HG03378 (cell line): Measurements from ENCODE around the gene CLEC10A.
"Not testable (repeated sequence)": the region's sequence is repeated elsewhere in the genome, so short reads cannot be mapped to it uniquely, and the experiment has no call there.

Experiments
- ATAC-seq: cut with Tn5 transposase; IDR thresholded peaks from one replicate; pipeline ENCODE4 v1.9.1; 2021; ENCODE audit warnings: mild to moderate bottlenecking, moderate library complexity; ENCODE audit not compliant: unreplicated experiment

CLEC10A gene

DNA sequence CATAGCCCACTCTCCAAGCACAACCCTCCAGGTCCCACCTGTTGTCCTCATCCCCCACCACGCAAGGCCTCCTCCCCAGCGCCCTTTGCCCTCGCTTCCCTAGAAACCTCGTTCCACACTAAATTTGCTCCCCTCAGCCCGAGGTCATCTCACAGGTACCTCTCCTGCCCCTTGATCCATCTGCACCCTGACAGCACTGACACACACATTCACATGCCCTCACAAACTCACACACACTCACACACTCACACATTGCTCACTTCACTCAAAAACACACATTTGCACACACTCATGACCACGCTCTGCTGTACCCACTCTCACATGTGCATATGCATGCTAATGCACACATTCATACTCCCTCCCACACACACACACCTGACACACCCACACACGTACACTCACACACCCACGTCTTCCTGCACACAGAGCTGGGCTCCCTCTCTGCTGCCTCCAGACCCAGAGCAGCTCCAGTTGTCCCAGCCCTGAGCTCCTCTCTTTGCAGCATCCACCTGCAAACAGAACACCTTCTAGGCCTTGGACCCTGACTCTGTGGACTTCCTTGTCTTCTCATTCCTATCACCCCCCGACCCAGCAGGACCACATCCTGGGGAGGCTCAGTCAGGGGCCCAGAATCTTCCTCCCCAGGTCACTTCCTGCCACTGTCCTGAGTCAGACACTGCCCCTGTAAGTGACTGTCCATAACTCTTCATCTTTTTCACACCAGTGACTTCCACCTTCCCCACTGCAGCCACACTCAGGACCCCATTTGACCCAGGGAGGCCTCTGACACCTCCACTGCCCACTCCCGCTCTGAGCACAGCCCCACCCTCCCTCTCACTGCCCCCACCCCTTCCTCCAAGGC, 29.6 kb upstream of the CLEC10A start:
- ATAC-seq, result no peak

DNA sequence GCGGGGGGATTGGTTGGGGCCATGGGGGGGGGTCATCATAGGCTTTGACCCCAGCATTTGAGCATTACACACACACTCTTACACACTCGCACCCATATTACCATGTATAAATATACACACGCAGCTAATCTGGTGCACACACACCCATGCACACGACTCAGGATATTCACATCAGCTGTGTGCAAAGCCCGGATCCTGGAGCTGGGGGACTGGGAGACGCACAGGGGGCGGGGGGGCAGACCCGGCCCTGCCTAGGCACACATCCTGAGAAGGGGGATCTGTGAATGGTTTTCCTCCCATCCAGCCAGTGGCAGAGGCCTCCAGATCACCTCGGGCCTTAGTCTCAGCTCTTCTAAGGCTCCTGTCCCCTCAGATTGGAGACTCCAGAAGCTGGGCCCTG, 28.9 kb upstream of the CLEC10A start:
- ATAC-seq, result no peak

DNA sequence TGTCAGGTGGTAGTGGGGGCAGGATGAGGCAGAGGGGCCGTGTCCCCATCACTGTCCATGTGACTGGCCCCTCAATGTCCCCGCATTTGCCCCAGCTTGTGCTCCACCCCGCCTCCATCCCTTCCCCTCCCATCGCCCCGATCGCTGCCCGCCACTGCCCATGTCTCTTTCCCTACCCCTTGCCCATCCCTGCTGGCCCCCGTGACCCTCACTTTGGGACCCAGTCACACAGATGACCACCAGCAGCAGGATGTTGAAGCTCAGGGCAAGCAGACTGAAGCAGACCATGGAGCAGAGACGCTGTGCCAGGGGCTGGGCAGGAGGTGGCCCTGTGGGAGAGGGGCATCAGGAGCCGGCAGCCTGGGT, 28.5 kb upstream of the CLEC10A start:
- ATAC-seq, result no peak

DNA sequence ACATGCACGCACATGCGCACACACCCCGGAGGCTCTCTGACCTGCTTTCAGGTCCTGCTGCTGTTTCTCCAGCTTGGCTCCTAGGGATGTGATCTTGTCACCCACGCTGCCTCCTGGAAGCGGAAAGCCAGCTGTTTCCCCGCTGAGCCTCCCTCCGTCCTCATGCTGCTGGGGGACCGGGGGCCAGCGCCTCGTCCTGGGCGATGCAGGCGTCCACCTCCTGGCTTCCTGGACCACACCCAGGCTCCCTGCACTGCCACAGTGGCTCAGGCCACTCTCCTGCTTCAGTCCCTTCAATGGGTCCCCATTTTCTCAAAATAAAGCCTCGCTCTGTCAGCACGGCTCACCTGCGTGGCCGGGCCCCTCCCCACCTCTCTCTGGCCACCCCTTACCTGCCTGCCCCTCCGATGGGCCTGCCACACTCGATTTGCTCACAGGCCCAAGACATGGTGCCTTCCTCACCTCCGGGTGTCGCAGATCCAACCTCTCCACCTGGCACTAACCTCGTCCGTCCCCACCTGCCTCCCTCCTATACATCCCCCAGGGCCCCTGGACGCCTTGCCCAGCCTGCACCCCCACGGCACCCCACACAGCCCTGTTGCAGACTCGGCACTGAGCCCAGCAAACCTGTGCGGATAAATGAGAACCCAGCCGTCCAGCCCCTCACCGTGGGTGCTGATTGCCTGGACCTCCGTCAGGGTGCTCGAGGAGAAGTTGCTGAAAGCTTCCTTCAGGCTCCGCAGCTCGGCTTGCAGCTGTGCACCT, 27.9 kb upstream of the CLEC10A start:
- ATAC-seq, result no peak

DNA sequence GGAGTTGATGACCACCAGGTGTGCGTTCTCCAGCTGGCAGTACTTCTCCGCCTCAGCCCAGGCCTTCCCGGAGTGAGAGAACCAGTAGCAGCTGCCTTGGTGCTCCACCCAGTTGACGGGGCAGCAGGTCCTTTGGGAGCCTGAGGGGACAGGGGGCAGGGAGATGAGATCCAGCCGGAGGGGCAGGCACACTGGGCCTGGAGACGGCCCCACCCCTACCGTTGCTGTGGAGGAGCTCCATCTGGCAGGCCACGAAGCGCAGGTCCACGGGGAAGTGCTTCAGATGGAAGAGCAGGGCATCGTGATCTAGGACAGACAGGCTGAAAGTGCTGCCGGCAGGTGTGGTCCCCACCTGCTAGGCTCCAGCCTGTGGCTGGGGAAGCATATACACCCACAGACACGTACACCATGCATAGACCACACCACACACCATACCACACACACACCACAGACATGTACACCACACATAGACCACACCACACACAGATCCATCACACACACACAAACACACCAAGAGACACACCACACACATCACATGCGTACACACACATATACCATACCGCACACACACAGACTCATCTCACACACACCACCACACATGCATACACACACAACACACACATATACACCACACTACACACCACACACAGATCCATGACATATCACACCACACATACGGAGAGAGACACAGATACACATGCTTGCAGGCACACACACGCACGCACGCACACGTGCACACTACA, 27.1 kb upstream of the CLEC10A start:
- no peak for ATAC-seq

DNA sequence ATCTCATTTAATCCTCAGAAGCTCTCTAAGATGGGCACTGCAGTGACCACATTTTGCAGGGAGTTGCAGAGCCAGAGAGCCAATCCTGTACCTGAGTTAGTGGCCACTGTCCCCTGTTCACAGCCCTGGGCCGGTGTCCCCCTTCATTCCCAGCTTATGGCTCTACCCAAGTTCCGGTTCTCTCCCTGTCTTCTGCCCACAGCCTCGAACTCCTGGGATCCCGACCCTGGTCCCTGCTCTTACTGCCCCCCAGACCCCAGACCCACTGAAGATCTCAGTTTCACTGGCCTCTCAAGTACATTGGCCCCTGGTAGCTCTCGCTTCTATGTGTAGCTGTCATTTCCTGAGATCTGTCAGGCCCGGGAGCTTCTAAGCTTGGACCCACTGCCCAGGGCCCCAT, 22.4 kb upstream of the CLEC10A start:
- no peak for ATAC-seq

DNA sequence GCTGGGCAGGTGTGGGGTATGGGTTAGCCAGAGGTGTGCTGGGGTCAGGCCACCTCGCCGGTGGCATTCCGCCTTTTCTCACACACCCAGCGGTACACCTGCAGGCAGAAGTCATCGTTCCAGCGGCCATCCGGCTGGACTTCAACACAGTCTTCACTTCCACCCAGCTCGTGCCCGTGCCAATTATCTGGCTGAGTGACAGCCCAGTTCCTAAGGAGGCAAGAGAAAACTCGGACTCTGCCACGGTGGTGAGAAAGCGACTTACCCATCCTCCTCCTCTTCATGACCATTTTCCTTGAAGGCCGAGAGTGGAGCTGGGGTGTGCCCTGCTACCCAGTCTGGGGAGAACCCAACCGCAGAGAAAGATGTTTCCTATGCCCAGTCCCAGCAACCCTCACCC, 21.5 kb upstream of the CLEC10A start:
- no peak for ATAC-seq

DNA sequence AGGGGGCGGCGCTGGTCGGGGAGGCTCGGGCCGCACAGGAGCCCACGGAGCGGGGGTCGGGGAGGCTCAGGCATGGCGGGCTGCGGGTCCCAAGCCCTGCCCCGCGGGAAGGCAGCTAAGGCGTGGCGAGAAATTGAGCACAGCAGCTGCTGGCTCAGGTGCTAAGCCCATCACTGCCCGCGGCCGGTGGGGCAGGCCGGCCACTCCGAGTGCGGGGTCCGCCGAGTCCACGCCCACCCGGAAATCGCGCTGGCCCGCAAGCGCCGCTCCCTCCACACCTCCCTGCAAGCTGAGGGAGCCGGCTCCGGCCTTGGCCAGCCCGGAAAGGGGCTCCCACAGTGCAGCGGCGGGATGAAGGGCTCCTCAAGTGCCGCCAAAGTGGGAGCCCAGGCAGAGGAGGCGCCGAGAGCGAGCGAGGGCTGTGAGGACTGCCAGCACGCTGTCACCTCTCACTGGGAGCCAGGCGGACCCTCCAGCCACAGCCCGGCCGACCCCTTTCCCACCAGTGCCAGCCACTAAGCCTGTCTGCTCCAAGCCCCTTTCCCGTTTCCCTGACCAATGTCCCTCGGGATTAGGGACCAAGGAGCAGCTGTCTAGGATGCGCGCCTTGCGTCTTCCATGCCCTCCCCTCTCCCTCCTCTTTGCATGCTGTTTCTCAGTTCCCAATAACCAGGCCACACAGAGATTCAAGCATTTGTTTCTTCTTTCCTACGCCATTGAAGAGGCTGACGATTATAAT, 20.8 kb upstream of the CLEC10A start:
- ATAC-seq, result not testable (repeated sequence)

DNA sequence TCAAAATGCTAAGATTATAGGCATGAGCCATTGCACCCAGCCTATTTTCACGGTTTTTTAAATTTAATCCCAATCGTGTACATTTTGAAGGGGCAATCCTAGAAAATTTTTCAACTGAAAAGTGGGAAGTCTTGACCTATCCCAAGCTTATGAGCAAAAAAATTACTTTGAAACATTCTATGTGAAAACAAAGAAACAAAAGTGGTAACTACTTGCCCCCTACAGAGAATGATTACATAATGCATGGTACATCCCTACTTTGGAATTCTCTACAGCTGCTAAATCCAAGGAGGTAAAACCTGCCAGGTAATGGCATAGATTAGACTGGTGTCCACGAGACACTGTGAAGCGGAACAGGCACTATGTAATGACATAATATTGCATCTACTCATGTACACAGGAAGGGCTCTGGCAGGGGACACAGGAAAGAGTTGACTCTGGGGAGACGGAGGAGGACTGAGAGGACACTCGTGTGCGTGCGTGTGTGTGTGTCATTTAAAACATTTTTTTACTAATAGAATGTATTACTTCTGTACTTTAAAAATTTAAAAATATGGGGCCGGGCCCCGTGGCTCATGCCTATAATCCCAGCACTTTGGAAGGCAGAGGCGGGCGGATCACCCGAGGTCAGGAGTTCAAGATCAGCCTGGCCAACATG, 18.9 kb upstream of the CLEC10A start:
- ATAC-seq, result no peak

DNA sequence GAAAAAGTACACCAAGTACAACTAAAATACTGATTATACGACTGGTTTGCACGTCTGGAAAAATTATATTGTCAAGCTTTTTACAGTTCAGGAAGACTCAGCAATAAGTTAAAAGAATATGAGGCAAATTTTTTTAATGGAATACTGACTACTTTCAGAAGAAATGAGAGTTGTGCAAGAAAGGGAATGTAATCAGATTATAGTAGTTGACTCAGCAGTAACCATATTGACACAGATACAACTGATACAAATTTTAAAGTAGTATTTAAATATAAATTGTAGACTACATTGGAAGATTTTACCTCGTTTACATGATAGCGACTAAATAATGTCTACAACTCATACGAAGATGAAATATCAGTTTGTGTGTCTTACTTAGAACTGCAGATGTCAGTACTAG, 17.9 kb upstream of the CLEC10A start:
- ATAC-seq, result no peak

DNA sequence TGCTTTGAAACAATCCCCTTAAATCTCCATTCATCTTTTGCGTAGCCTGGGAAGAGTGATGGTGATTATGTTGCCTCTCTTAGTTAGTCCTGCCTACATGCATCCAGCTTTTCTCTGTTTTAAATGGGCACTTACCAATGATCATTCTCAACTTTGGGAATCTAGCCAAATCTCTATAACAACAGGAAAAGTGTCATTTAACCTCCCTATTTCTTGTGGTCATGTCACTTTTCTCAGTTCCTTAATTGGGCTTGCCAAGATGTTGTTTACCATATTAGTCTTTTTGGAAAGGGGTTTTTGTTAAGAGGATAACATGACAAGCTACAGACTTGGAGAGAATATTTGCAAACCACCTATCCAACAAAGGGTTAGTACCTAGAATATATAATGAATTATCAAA, 15.6 kb upstream of the CLEC10A start:
- ATAC-seq, result no peak

DNA sequence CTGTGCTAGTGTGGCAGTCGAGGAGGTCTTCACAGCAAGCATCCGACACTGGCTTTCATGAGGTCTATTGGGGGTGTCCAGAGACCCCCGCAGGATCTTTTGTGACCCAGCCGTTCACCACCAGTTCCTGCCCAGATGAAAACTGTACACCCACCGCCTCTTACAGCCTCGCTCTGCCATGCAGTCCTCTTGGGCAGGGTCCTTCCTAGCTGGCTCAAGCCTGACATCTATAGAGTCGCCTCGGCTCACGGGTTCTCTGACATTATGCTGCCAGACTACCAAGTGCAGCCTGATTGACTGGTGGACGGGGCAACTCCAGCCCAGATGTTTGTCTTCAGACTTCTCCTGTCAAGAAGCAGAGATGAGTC, 14.6 kb upstream of the CLEC10A start:
- ATAC-seq, result no peak

DNA sequence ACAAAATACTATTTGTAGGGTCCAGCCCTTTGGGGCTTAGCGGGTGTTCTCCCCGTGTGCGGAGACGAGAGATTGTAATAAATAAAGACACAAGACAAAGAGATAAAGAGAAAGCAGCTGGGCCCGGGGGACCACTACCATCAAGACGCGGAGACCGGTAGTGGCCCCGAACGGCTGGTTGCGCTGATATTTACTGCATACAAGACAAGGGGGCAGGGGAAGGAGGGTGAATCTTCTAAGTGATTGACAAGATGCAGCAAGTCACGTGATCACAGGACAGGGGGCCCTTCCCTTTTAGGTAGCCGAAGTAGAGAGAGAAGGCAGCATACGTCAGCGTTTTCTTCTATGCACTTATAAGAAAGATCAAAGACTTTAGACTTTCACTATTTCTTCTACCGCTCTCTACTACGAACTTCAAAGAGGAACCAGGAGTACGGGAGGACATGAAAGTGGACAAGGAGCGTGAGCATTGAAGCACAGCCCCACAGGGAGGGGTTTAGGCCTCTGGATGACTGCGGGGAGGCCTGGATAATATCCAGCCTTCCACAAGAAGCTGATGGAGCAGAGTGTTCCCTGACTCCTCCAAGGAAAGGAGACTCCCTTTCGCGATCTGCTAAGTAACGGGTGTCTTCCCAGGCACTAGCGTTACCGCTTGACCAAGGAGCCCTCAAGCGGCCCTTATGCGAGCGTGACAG, 11.4 kb upstream of the CLEC10A start:
- ATAC-seq, result not testable (repeated sequence)

DNA sequence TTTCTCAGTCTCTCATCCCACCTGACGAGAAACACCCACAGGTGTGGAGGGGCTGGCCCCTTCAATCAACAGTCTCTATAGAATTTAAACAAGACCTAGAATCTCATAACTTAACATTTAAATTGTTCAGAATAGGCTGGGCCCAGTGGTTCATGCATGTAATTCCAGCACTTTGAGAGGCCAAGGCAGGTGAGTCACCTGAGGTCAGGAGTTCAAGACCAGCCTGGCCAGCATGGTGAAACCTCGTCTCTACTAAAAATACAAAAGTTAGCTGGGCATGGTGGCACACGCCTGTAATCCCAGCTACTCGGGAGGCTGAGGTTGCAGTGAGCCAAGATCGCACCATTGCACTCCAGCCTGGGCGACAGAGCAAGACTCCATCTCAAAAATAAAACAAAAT, 9.5 kb upstream of the CLEC10A start:
- ATAC-seq, result not testable (repeated sequence)

DNA sequence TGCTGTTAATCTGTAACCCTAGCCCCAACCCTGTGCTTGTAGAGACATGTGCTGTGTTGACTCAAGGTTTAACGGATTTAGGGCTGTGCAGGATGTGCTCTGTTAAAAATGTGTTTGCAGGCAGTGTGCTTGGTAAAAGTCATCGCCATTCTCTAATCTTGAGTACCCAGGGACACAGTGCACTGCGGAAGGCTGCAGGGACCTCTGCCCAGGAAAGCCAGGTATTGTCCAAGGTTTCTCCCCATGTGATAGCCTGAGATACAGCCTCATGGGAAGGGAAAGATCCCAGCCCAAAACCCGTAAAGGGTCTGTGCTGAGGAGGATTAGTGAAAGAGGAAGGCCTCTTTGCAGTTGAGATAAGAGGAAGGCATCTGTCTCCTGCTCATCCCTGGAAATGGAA, 8.4 kb upstream of the CLEC10A start:
- not testable (repeated sequence) for ATAC-seq

DNA sequence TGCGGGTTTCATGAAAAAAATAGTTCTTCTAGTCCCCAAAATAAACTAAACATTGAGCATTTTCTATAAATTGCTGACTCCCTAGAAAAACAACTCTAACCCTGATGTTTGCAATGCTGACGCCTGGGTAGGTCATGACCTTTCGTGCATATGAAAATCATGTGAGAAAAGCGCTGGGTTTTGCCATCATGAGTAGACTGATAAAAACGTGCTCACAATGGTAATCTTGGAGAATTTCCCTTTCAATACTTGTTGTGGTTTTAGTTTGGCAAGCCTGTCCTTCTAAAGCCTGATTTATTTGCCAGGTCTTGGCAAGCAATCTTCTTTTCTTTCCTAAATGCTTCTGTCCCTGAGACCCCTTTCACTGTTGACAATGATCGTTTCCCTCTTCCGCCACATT, 4.0 kb upstream of the CLEC10A start:
- no peak for ATAC-seq

DNA sequence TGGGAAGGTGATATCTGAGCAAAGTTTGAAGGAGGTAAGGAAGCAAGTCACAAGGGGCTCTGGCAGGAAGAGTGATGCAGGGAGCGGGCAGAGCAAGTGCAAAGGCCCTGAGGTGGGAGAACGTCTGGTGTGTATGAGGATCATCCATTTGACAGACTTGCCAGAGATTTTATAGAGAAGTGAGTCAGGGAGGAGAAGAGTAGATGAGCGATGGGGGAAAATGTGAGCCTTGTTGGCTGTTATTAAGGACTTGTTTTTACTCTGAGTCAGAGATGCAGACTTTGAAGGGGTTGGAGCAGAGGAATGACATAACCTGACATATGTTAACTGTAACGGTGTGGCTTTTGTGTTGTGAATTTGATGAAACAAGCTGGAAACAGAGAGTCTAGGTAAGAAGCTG, 3.5 kb upstream of the CLEC10A start:
- ATAC-seq, result no peak

DNA sequence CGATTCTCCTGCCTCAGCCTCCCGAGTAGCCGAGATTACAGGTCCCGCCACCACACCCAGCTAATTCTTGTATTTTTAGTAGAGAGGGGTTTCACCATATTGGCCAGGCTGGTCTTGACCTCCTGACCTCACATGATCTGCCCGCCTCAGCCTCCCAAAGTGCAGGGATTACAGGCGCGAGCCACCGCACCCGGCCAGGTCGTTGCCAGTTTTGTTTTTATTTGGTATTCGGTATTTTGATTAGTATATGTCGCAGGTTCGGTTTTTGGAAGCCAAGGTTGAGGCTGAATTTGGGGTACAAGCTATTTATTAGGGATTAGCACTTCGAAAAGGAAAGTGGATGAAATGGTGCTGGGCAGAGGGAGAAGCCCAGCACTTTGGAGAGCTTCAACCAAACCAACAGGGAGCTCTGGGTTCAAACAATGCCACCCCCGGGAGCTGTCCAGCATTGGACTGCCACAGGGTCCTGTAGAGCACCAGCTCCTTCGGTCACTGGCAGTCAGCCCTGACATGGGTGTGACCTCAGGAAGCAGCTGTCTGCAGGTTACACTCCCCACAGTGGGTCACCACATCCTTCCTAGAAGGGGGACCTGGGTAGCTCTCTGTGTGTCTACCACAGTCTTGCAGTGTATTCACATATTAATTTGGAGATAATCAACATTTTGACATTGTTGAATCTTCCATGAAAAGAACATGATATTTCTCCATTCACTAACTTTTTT, 1.5 kb upstream of the CLEC10A start:
- no peak for ATAC-seq

DNA sequence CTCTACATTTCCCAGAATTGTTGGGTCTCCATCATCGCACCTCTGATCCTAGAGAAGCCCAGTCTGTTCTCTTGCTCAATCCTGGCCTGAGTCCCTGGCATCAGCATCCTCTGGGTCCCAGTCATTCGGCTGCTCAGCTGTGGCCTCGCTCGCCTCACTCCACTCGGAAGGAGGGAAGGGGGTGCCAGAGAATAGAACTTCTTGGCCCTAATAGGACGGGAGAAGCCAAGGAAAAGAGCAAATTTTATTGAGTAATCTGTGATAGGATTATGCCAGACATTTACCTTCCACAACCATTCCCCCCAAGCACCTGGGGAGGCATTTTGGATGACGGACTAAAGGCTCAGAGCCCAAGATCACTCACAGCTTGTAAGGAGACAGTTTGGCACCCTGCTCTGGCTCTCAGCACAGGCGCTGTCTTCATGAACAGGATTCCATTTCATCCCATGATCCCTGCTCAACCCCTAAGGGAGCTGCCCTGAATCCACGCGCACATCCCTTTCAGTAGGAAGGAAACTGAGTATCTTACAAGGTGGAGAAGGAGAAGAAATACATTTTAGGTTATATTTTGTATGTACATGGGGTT, 498 bp upstream of the CLEC10A start:
- no peak for ATAC-seq
